SH-SY5Y (cell line): Measurements from ENCODE around the gene CPNE9.

ENCODE experiments used
- GATA2 ChIP-seq: IDR thresholded peaks from 2 replicates; pipeline ENCODE4 v1.6.1; 2011; ENCODE audit warnings: mild to moderate bottlenecking, low read depth, low read length
- GATA3 ChIP-seq: IDR thresholded peaks from 2 replicates; pipeline ENCODE4 v1.6.1; 2011; ENCODE audit warnings: low read depth, mild to moderate bottlenecking, low read length, moderate library complexity

Gene CPNE9

GRCh38 chr3:9739181-9739580, 35.5 kb downstream of the CPNE9 start:
- TF ChIP-seq GATA2 (no peak), GATA3 (no peak)

- no peak for TF ChIP-seq GATA2
- no peak for TF ChIP-seq GATA3
These were observed 38.9 kb downstream of the CPNE9 start for GRCh38 chr3:9742560-9742959.

GRCh38 chr3:9743548-9743947, 39.9 kb downstream of the CPNE9 start:
- TF ChIP-seq GATA3 (no peak), GATA2 (no peak)

- TF ChIP-seq GATA2: no peak
- TF ChIP-seq GATA3: no peak
These were observed 40.5 kb downstream of the CPNE9 start for GRCh38 chr3:9744162-9744561.

GRCh38 chr3:9745521-9745920, 41.9 kb downstream of the CPNE9 start:
- TF ChIP-seq GATA3: no peak

GRCh38 chr3:9746330-9746729, 42.7 kb downstream of the CPNE9 start:
- TF ChIP-seq GATA2 (no peak), GATA3 (no peak)

GRCh38 chr3:9747267-9747666, 43.6 kb downstream of the CPNE9 start:
- TF ChIP-seq GATA3 (no peak), GATA2 (no peak)

- TF ChIP-seq GATA2: no peak
- TF ChIP-seq GATA3: no peak
These were observed 44.4 kb downstream of the CPNE9 start for GRCh38 chr3:9748031-9748430.

- TF ChIP-seq GATA2 (no peak), GATA3 (no peak)
These were observed 45.6 kb downstream of the CPNE9 start for GRCh38 chr3:9749296-9749644.

- TF ChIP-seq GATA3: no peak
- TF ChIP-seq GATA2: peak; percentile 14; the same call in 1 of the 2 replicates
These were observed 46.3 kb downstream of the CPNE9 start, which contains the start of gene OGG1 for GRCh38 chr3:9749645-9750555. TSS of gene OGG1 (plus strand) at chr3:9749952. CDS start at chr3:9750287, 335 bp downstream.

- TF ChIP-seq GATA2 (no peak), GATA3 (no peak)
These were observed 47.2 kb downstream of the CPNE9 start for GRCh38 chr3:9750556-9751411.

- TF ChIP-seq GATA2 (no peak), GATA3 (no peak)
These were observed 51.0 kb downstream of the CPNE9 start for GRCh38 chr3:9754678-9755077.

GRCh38 chr3:9757427-9757826, 53.8 kb downstream of the CPNE9 start:
- TF ChIP-seq GATA3 (no peak), GATA2 (no peak)

- TF ChIP-seq GATA3: no peak
- TF ChIP-seq GATA2: no peak
These were observed 57.3 kb downstream of the CPNE9 start for GRCh38 chr3:9760779-9761505.
